ENCODE measurements around the gene TPX2.

TPX2 gene, protein sequence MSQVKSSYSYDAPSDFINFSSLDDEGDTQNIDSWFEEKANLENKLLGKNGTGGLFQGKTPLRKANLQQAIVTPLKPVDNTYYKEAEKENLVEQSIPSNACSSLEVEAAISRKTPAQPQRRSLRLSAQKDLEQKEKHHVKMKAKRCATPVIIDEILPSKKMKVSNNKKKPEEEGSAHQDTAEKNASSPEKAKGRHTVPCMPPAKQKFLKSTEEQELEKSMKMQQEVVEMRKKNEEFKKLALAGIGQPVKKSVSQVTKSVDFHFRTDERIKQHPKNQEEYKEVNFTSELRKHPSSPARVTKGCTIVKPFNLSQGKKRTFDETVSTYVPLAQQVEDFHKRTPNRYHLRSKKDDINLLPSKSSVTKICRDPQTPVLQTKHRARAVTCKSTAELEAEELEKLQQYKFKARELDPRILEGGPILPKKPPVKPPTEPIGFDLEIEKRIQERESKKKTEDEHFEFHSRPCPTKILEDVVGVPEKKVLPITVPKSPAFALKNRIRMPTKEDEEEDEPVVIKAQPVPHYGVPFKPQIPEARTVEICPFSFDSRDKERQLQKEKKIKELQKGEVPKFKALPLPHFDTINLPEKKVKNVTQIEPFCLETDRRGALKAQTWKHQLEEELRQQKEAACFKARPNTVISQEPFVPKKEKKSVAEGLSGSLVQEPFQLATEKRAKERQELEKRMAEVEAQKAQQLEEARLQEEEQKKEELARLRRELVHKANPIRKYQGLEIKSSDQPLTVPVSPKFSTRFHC

DNA sequence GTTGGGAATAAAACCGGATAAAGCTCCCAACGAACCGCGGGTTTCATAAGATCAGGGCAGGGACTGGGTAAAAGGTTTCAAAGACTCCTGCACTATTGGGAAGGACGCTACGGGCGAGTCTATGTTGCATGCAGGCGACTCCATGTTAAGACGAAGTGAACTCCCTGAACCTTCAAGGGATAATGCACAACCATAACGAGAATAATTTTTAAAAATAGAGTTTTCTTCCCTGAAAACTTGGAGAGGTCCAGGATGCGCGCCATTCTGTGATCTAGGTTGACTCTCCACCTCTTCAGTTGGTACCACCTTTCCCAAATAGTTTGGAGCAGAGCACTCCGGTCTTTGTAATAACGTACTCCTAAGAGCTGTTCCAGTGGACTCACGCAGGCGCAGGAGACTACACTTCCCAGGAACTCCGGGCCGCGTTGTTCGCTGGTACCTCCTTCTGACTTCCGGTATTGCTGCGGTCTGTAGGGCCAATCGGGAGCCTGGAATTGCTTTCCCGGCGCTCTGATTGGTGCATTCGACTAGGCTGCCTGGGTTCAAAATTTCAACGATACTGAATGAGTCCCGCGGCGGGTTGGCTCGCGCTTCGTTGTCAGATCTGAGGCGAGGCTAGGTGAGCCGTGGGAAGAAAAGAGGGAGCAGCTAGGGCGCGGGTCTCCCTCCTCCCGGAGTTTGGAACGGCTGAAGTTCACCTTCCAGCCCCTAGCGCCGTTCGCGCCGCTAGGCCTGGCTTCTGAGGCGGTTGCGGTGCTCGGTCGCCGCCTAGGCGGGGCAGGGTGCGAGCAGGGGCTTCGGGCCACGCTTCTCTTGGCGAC lies at the start of gene TPX2:
Gene TPX2 (plus strand): TSS at position 562 of the 821 bp plus-strand sequence. CDS start 18,187 bp downstream, outside the sequence.
- H3K36me3 Mint-ChIP-seq (ENCODE audit: low read depth) = no peaks in the 10 kb centered on the region
- intact Hi-C loops (cut with micrococcal nuclease) = loop anchor here (2.0 kb wide), 1 partner anchor 16 kb away; the partner anchor contains the start of gene BCL2L1
- H3K4me1 Mint-ChIP-seq (ENCODE audit: low read depth) = no peaks in the 10 kb centered on the region
- H3K4me3 Mint-ChIP-seq = peak within 1 kb of the TSS; percentile 59
- H3K9me3 Mint-ChIP-seq = no peaks in the 10 kb centered on the region
- H3K27ac Mint-ChIP-seq = no peak within 1 kb of the TSS
- no peaks in the 10 kb centered on the region for H3K27me3 Mint-ChIP-seq

- Mint-ChIP-seq H3K9me3 (no peaks in the 10 kb centered on the region), H3K27me3 (no peaks in the 10 kb centered on the region), H3K4me3 (no peak overlapping the region), H3K36me3 (ENCODE audit: low read depth) (peaks cover 72% of the 10 kb centered on the region), H3K27ac (no peak overlapping the region), H3K4me1 (ENCODE audit: low read depth) (peaks cover 39% of the 10 kb centered on the region)
- intact Hi-C loops (cut with micrococcal nuclease) = no loop called here
Observed at GRCh38 chr20:31690124-31690666, 48.9 kb upstream of the TPX2 start.

DNA sequence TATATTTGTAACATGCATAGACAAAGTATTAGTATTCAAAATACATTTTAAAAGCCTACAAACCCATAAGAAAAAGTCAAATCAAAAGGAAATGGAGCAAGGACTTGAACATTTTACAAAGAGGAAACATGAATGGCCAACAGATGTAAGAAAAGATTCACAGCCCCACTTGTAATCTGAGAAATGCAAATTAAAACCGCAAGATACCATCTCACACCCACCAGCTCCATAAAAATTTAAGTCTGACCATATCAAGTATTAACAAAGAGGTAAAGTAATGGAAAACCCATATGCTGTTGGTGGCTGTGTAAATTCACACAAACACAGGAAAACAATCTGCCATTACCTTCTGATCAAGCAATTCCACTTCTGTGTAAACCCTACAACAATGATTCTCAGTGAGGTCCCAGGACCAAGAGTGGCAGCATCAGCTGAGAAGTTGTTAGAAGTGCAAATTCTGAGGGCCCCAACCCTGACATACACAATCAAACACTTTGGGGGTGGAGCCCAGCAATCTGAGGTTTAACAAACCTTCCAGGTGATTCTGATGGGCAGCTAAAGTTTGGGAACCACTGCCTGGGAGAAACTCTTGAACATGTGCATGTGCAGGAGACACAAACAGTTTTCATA lies 47.3 kb upstream of the TPX2 start:
- Mint-ChIP-seq H3K27me3 (no peaks in the 10 kb centered on the region), H3K36me3 (ENCODE audit: low read depth) (peaks cover 72% of the 10 kb centered on the region), H3K4me1 (ENCODE audit: low read depth) (peaks cover 50% of the 10 kb centered on the region), H3K27ac (no peak overlapping the region), H3K9me3 (no peaks in the 10 kb centered on the region), H3K4me3 (no peak overlapping the region)
- intact Hi-C loops (cut with micrococcal nuclease) = no loop called here

DNA sequence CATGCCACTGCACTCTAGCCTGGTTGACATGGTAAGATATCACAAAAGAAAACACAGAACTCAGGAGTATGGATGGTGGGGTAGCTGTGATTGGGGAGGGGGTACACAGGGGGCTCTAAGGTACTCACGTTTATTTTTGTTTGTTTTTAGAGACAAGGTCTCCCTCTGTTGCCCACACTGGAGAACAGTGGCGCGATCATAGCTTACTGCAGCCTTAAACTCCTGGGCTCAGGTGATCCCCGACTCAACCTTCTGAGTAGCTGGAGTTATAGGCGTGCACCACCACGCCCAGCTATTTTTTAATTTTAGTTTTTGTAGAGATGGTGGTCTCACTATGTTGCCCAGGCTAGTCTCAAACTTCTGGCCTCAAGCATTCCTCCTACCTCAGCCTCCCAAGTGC lies 45.7 kb upstream of the TPX2 start:
- H3K4me3 Mint-ChIP-seq = no peak overlapping the region
- H3K27ac Mint-ChIP-seq = no peak overlapping the region
- no peaks in the 10 kb centered on the region for H3K27me3 Mint-ChIP-seq
- intact Hi-C loops (cut with micrococcal nuclease) = no loop called here
- H3K9me3 Mint-ChIP-seq = no peaks in the 10 kb centered on the region
- peaks cover 73% of the 10 kb centered on the region for H3K36me3 Mint-ChIP-seq (ENCODE audit: low read depth)
- H3K4me1 Mint-ChIP-seq (ENCODE audit: low read depth) = peaks cover 57% of the 10 kb centered on the region

DNA sequence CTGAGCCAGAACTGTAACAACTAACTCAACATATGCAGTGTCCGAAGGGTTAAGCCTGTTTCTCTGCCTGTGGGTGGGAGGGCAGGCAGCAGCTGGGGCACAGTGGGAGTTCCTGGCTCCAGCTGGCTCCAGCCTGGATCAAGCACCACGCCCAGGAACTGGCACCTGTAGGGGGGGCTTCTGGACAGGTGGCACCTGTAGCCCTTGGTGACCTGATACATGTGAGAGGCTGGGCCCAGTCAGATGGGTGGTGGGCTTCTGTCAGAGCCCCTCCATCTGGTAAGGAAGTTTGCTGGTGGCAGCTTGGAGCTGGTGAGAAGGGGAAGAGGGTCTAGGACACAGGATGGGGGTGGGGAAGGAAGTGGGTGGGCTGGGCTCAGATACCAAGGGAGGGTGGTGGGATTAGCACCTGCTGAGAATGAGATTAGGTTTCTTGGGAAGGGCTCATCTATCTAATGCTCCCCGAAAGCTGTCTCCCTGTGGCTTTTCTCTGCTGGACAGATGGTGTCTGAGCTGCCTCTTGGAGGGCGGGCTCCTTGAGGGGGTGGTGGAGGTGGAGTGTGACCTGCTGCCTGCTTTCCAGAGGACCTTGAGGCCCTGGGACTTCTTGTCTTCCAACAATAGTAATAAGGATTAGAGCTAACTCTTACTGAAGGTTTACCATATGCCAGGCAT lies 45.0 kb upstream of the TPX2 start:
- H3K36me3 Mint-ChIP-seq (ENCODE audit: low read depth) = peaks cover 73% of the 10 kb centered on the region
- intact Hi-C loops (cut with micrococcal nuclease) = no loop called here
- H3K4me3 Mint-ChIP-seq = no peak overlapping the region
- peaks cover 64% of the 10 kb centered on the region for H3K4me1 Mint-ChIP-seq (ENCODE audit: low read depth)
- H3K9me3 Mint-ChIP-seq = no peaks in the 10 kb centered on the region
- H3K27me3 Mint-ChIP-seq = no peaks in the 10 kb centered on the region
- H3K27ac Mint-ChIP-seq = peak overlapping the region; percentile 15

GRCh38 chr20:31694842-31695593 lies 44.1 kb upstream of the TPX2 start:
- peak overlapping the region; percentile 15 for H3K27ac Mint-ChIP-seq
- H3K27me3 Mint-ChIP-seq = no peaks in the 10 kb centered on the region
- no peaks in the 10 kb centered on the region for H3K9me3 Mint-ChIP-seq
- intact Hi-C loops (cut with micrococcal nuclease) = no loop called here
- H3K4me3 Mint-ChIP-seq = no peak overlapping the region
- H3K36me3 Mint-ChIP-seq (ENCODE audit: low read depth) = peaks cover 65% of the 10 kb centered on the region
- peaks cover 73% of the 10 kb centered on the region for H3K4me1 Mint-ChIP-seq (ENCODE audit: low read depth)

GRCh38 chr20:31695849-31696804 lies 43.0 kb upstream of the TPX2 start:
- Mint-ChIP-seq H3K9me3 (no peaks in the 10 kb centered on the region), H3K4me3 (no peak overlapping the region), H3K27me3 (no peaks in the 10 kb centered on the region), H3K27ac (peak overlapping the region; percentile 20), H3K36me3 (ENCODE audit: low read depth) (peaks cover 66% of the 10 kb centered on the region), H3K4me1 (ENCODE audit: low read depth) (peaks cover 77% of the 10 kb centered on the region)
- intact Hi-C loops (cut with micrococcal nuclease) = no loop called here

- Mint-ChIP-seq H3K27ac (peak overlapping the region; percentile 83), H3K9me3 (no peaks in the 10 kb centered on the region), H3K36me3 (ENCODE audit: low read depth) (peaks cover 63% of the 10 kb centered on the region), H3K4me1 (ENCODE audit: low read depth) (peaks cover 75% of the 10 kb centered on the region), H3K27me3 (no peaks in the 10 kb centered on the region), H3K4me3 (no peak overlapping the region)
- intact Hi-C loops (cut with micrococcal nuclease) = no loop called here
Observed at GRCh38 chr20:31698243-31698802, 40.8 kb upstream of the TPX2 start.

- peak overlapping the region; percentile 39 for H3K4me3 Mint-ChIP-seq
- no peaks in the 10 kb centered on the region for H3K9me3 Mint-ChIP-seq
- H3K27me3 Mint-ChIP-seq = no peaks in the 10 kb centered on the region
- peaks cover 72% of the 10 kb centered on the region for H3K4me1 Mint-ChIP-seq (ENCODE audit: low read depth)
- peak overlapping the region; percentile 83 for H3K27ac Mint-ChIP-seq
- peaks cover 61% of the 10 kb centered on the region for H3K36me3 Mint-ChIP-seq (ENCODE audit: low read depth)
- intact Hi-C loops (cut with micrococcal nuclease) = loop anchor here (1.0 kb wide), 2 partner anchors 23 to 24 kb away; partner anchors contain the start of gene BCL2L1
Observed at GRCh38 chr20:31698803-31699718, 40.0 kb upstream of the TPX2 start.

GRCh38 chr20:31699801-31700728 lies 39.0 kb upstream of the TPX2 start:
- H3K9me3 Mint-ChIP-seq = no peaks in the 10 kb centered on the region
- H3K4me3 Mint-ChIP-seq = peak overlapping the region; percentile 6
- intact Hi-C loops (cut with micrococcal nuclease) = loop anchor here (1.0 kb wide), 2 partner anchors 22 to 25 kb away; partner anchors contain the start of gene BCL2L1
- peaks cover 68% of the 10 kb centered on the region for H3K36me3 Mint-ChIP-seq (ENCODE audit: low read depth)
- H3K27me3 Mint-ChIP-seq = no peaks in the 10 kb centered on the region
- peaks cover 62% of the 10 kb centered on the region for H3K4me1 Mint-ChIP-seq (ENCODE audit: low read depth)
- peak overlapping the region; percentile 83 for H3K27ac Mint-ChIP-seq

All from dendritic cell treated with granulocyte-macrophage colony-stimulating factor and Interleukin-4, amounts not matched to agents 40 ng/mL and 50 ng/mL, for 4 days (primary cell).